Measurements from ENCODE around the gene CRB2.
"Not testable (repeated sequence)": the region's sequence is repeated elsewhere in the genome, so short reads cannot be mapped to it uniquely, and the experiment has no call there.

The CRB2 gene

DNA sequence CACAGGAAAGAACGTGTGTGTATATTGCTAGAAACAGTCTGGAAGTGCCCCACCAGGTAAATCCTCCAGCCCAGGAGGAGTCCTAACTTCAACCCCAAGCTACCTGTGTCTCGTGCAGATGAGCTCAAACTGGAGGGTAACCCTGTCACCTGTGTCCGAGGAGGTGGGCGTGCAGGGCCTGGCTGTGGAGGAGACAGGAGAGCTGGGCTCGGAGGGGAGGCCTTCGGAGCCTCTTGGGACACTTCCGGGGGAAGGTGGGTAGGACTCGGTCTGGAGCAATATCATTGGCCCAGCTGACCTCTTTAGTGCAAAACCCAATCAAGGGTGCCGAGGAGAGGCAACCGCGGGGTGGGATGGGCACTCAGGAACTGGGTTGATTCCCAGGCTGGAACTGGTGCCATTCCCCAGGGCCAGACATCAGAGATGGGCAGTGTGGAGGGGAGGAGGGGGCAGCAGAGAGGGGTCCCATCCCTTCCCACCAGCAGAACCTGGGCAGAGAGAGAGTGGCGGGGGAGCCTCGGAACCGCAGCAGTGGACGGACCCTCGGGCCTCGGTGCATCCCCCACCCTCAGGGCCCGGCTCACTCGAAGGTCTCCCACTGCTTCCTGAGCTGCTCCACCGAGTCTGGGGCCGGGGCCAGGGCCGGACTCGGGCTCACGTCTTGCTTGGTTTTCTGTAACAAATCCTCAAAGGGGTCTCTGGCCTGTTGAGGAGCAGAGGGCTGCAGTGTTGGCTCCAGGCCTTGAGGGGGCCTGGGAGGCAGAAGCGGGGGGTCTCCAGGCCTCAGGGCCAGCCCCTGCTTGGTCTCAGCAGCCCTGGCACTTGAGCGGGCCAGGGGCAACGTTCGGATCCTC, 25.1 kb downstream of the CRB2 start:
- no peak for DNase-seq (ENCODE audit: low read depth in 2 of 2)

DNA sequence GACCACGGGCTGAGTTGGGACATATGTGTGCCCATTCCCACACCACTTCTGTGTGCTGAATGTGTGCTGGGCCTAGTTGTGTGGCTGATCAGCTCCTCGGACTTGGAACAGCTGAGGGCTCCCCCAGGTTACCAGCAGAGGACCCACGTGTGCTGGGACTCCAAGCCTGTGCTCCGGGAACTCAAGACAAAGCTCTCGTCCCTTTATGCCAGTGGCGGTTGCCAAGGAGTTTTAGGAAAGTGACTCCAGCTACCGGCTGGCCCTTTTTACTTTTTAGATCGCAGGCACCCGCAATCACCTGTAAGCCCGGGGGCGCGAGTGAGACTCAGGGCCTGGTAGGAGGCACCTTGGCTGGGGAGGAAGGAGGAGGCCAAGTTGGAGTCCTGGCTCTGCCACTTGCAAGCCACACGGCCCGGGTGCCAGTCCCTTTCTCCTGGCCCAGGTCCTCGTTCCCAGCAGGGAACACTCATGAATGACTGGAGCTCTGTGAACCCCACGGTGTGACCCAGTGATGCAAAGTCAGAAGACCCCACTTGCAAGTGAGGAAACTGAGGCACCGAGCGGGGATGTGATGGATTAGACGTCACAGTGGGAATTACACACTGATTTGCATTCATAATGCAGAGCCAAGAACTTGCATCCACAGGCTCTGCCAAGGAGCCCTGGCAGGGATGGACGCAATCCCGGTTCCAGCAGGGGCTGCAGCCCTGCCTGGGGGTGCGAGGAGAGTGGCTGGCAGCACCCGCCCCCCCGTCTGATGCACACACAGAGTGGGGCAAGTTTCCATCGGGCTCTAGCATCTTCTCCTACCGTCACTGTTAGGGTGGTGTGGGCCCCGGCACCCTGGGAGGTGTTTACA, 26.9 kb downstream of the CRB2 start:
- no peak for DNase-seq (ENCODE audit: low read depth in 2 of 2)

GRCh38 chr9:123383512-123384170, 27.6 kb downstream of the CRB2 start:
- no peak for DNase-seq (ENCODE audit: low read depth in 2 of 2)

- no peak for DNase-seq (ENCODE audit: low read depth in 2 of 2)
Observed at GRCh38 chr9:123387686-123388085, 31.7 kb downstream of the CRB2 start.

- no peak for DNase-seq (ENCODE audit: low read depth in 2 of 2)
Observed at GRCh38 chr9:123389070-123389469, 33.1 kb downstream of the CRB2 start.

DNA sequence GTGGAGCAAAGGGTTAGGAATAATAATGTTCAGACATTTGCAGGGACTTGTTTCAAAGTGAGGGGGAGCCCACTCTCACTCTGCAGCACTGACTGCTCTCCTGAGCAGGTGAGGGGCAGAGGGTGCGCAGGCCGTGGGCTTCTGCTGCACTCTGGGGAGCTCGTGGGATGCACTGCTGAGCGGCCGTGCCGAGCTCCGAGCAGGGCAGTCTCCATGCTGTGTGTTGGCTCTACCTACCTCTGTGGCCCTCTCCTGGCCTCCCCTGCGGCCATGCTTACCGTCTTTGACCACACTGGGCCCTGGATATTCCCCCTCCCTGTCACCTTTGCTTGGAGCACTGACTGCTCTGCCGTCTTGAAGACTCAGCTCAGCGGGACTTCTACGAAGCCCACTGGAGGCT, 33.7 kb downstream of the CRB2 start:
- no peak for DNase-seq (ENCODE audit: low read depth in 2 of 2)

DNA sequence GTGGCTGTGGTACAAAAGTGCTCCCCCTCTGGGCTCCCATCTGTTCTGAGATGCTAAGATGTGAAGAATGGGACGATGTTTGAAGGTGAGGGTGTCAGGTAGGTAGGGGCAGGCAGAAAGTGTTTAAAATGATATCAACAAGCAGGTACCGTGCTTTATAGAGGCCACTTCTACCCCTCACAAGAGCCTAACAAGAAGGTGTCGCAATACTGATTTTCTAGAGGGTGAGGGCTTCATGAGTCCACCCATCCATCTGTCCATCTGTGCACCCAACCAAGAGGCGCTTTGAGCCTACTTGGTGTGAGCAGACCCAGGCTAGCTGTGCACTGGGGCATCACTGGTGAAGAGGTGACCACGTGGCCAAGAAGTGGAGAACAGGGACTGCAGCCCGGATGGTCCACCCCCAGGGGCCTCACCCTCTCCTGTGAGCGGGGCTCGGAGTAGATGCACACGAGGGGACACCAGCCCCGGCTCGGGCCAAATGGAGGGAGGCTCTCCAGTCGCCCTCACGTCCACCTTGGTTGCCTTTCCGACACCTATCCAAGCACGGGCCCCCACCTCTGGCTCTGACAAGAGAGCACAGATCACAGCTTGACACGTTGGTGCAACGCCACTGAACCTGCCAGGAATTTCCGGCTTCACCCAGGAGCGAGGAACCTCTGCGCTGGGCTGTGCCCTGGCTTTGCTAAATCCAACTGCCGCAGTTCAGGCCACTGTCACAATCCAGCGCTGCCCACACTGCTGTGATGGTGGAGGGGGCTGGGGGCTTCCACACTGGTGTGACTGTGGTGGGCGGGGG, 34.5 kb downstream of the CRB2 start:
- DNase-seq (ENCODE audit: low read depth in 2 of 2): no peak

DNA sequence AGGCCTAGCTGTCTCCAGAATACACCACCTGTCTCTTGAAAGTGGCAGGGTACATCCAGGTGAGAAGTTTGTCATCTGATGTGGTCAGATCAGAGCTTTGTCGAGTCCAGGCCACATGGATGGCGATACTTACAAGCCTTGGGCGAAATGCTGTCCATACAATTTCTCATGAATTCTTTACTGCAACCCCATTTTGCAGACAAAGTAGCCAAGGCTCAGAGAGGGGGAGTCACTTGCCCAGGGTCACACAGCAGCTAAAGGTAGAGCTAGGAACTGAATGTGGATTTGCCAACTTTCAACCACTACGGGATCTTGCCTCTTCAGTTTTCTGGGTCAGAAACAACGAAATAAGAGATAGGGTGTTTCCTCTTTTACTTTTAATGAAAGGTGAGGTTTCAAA, 35.2 kb downstream of the CRB2 start:
- DNase-seq (ENCODE audit: low read depth in 2 of 2): no peak

DNA sequence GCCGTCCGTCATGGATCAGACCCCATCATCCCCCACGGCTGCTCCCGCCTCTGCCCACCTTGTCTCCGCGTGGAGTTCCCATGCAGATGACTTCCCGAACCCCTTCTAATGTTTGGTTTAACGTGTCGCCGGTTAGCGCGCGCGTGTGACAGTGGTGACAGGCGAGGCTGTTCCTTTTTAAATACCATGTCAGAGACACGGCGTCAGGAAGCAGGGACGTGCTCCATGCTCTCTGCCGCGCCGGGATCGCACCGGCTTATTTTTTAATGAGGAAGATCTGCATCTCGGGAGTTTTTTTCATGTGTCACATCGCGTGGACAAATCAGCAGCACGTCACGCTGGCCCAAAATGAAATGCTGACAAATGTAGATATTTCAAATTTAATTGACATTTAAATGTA, 35.9 kb downstream of the CRB2 start:
- no peak for DNase-seq (ENCODE audit: low read depth in 2 of 2)

DNA sequence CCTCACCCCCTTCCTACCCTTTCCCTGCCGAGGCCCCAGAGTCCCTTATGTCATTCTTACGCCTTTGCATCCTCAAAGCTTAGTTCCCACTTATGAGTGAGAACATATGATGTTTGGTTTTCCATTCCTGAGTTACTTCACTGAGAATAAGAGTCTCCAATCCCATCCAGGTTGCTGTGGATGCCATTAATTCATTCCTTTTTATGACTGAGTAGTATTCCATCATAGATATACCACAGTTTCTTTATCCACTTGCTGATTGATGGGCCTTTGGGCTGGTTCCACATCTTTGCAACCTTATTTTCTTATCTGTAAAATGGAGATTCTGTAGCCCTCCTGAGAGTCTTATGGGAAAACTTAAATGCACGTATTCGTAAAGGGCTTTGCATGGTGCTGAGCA, 36.8 kb downstream of the CRB2 start:
- DNase-seq (ENCODE audit: low read depth in 2 of 2): no peak

- no peak for DNase-seq (ENCODE audit: low read depth in 2 of 2)
Observed at GRCh38 chr9:123394291-123395235, 38.6 kb downstream of the CRB2 start.

DNA sequence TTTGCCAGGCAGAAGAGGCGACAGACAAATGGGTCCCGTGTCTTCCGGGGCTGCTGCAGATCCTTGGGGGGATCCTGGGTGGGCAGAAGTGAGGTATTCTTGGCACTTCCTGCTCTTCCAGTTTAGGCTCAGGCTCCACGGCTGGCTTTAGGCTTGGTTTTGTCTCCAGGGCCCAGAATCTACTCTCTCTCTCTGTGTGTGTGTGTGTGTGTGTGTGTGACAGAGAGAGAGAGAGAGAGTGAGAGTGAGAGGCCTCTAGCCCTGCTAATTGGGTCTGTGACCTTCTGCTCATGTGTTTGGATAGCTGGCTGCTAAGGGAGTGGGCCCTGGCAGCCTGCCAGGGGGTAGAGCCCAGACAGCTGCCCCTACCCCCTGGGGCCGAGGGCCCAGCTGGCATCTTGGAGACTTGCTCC, 39.3 kb downstream of the CRB2 start:
- DNase-seq (ENCODE audit: low read depth in 2 of 2): no peak

DNA sequence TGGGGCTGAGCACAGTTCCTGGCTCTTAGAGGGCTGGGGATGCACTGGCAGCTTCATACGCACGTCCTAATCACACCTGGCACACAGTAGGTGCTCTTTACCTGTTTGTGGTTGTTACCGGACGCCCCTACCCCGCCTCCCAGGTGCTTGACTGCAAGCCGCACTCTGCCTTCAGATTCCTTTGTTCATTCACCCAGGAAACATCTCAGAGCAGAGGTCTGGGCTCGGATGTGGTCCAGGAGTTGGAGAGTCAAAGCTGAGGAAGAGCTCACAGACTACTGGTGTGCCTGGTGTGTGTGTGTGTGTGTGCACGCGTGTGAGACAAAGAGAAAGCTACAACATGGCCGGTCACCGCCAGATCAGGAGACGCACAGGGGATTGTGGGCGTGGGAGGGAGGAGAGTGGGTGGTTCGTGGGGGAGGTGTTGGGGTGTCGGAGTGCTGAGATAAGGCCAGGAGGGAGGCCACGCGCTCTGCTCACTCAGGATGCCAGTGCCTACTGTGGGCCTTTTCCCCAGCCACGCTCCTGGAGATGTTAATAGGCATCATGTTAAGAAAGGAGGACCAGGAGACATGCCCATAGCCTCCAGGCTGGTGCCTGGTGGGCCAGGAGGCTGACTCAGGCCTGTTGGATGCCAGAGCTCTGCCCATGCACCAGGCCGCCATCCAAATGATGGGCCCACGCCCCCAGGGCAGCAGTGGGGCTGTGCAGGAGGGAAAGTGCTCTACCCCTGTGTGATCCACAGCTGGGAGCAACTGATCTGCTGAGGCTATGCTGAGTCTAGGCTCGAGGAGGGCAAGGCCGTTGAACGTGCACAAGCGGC, 39.9 kb downstream of the CRB2 start:
- no peak for DNase-seq (ENCODE audit: low read depth in 2 of 2)

DNA sequence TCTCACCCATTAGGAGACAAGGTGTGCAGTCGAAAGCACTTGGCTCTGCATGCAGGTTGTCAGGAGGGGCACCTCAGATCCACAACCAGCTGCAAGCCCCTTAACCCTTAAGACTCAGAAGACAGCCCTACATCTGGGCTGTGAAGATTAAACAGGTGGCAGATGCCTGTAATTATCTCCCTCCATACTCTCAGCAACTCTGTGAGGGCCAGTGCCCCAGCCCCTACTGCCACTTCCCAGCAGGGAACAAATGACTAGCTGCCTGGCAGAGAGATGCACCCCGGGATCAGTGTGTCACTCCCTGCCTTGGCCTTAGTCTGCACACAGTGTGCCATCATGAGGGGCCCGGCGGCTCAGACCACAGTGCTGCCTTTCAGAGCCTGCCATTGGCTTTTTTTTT, 42.0 kb downstream of the CRB2 start:
- no peak for DNase-seq (ENCODE audit: low read depth in 2 of 2)

GRCh38 chr9:123398938-123399337, 42.9 kb downstream of the CRB2 start:
- DNase-seq (ENCODE audit: low read depth in 2 of 2): not testable (repeated sequence)

DNA sequence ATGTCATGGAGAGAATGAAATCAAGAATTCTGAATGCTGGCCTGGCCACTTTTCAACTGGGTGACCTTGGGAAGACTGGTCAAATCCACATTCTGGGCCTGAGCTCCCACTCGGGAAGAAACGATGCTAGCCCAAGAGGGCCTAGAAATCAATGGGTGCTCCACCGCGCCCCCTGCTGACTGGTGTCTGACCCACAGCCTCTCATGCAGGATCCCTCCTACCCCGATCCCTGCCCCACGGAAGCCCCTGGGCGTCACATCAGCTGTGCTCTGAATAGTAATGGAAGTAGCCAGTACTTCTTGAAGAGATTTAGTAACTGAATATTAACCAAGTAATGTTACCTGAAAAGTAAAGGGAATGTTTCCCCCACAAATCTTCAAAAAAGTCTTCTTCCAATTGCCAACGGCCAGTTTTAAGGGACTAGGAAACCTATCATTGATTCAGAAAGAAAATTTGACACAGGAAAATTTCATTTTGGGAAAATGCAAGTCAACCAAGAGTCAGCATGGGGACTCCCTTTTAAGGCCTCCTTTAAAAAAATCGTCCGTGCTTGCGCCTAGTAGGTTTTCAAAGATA, 43.9 kb downstream of the CRB2 start:
- DNase-seq (ENCODE audit: low read depth in 2 of 2): peak in 1 of 2 experiments; percentile 21

GRCh38 chr9:123400926-123401503, 45.0 kb downstream of the CRB2 start:
- DNase-seq (ENCODE audit: low read depth in 2 of 2): no peak

- DNase-seq (ENCODE audit: low read depth in 2 of 2): no peak
Observed at GRCh38 chr9:123401879-123402513, 46.0 kb downstream of the CRB2 start.

Data from stimulated activated CD4-positive, alpha-beta T cell treated with anti-CD3 and anti-CD28 coated beads, Interleukin-12 subunit alpha, Interleukin-12 subunit beta, amount 100 ng/mL, for 24 hours (primary cell).